Measurements from ENCODE around the gene ARMC7.

Gene ARMC7

GRCh38 chr17:75074532-75074931 is 35.2 kb upstream of the ARMC7 start:
- Histone ChIP-seq H3K36me3 (ENCODE audit: insufficient read depth, low read length) (no peaks in the 10 kb centered on the region), H3K9me3 (ENCODE audit: low read depth, low read length) (no peaks in the 10 kb centered on the region), H3K27ac (no peak overlapping the region), H3K9ac (ENCODE audit: insufficient read length) (no peak overlapping the region), H3K4me3 (no peak overlapping the region)
- no peak for DNase-seq (ENCODE audit: low read depth, low spot score)
- TF ChIP-seq FOXP2 (optimal IDR thresholded peaks at IDR 0.05; ENCODE audit: control extremely low read depth, extremely low read length, insufficient read depth) = no peak
- no peak for TF ChIP-seq EZH2 (IDR thresholded peaks at IDR 0.05)
- TF ChIP-seq POLR2AphosphoS5 (IDR thresholded peaks at IDR 0.05; ENCODE audit: borderline replicate concordance, low read depth, low read length) = no peak

GRCh38 chr17:75075597-75076336 is 34.0 kb upstream of the ARMC7 start:
- no peak for TF ChIP-seq EZH2 (IDR thresholded peaks at IDR 0.05)
- TF ChIP-seq POLR2AphosphoS5 (IDR thresholded peaks at IDR 0.05; ENCODE audit: borderline replicate concordance, low read depth, low read length) = no peak
- no peak for TF ChIP-seq FOXP2 (optimal IDR thresholded peaks at IDR 0.05; ENCODE audit: control extremely low read depth, extremely low read length, insufficient read depth)
- H3K9me3 ChIP-seq (ENCODE audit: low read depth, low read length) = no peaks in the 10 kb centered on the region
- no peaks in the 10 kb centered on the region for H3K36me3 ChIP-seq (ENCODE audit: insufficient read depth, low read length)
- H3K27ac ChIP-seq = no peak overlapping the region
- no peak overlapping the region for H3K9ac ChIP-seq (ENCODE audit: insufficient read length)
- no peak for DNase-seq (ENCODE audit: low read depth, low spot score)
- no peak overlapping the region for H3K4me3 ChIP-seq

- H3K36me3 ChIP-seq (ENCODE audit: insufficient read depth, low read length) = no peaks in the 10 kb centered on the region
- no peak overlapping the region for H3K27ac ChIP-seq
- no peaks in the 10 kb centered on the region for H3K9me3 ChIP-seq (ENCODE audit: low read depth, low read length)
- H3K9ac ChIP-seq (ENCODE audit: insufficient read length) = no peak overlapping the region
- H3K4me3 ChIP-seq = no peak overlapping the region
- no peak for TF ChIP-seq EZH2 (IDR thresholded peaks at IDR 0.05)
- no peak for TF ChIP-seq POLR2AphosphoS5 (IDR thresholded peaks at IDR 0.05; ENCODE audit: borderline replicate concordance, low read depth, low read length)
- no peak for TF ChIP-seq FOXP2 (optimal IDR thresholded peaks at IDR 0.05; ENCODE audit: control extremely low read depth, extremely low read length, insufficient read depth)
- no peak for DNase-seq (ENCODE audit: low read depth, low spot score)
Observed at GRCh38 chr17:75077072-75077495, 32.7 kb upstream of the ARMC7 start.

- DNase-seq (ENCODE audit: low read depth, low spot score) = no peak
- Histone ChIP-seq H3K9ac (ENCODE audit: insufficient read length) (peak overlapping the region; percentile 23), H3K9me3 (ENCODE audit: low read depth, low read length) (no peaks in the 10 kb centered on the region), H3K4me3 (no peak overlapping the region), H3K36me3 (ENCODE audit: insufficient read depth, low read length) (no peaks in the 10 kb centered on the region), H3K27ac (no peak overlapping the region)
- TF ChIP-seq EZH2 (IDR thresholded peaks at IDR 0.05) (no peak), FOXP2 (optimal IDR thresholded peaks at IDR 0.05; ENCODE audit: control extremely low read depth, extremely low read length, insufficient read depth) (no peak), POLR2AphosphoS5 (IDR thresholded peaks at IDR 0.05; ENCODE audit: borderline replicate concordance, low read depth, low read length) (no peak)
Observed at GRCh38 chr17:75077496-75078283, 32.1 kb upstream of the ARMC7 start.

- H3K9ac ChIP-seq (ENCODE audit: insufficient read length) = peak overlapping the region; percentile 23
- H3K4me3 ChIP-seq = no peak overlapping the region
- no peak for TF ChIP-seq POLR2AphosphoS5 (IDR thresholded peaks at IDR 0.05; ENCODE audit: borderline replicate concordance, low read depth, low read length)
- no peak for TF ChIP-seq EZH2 (IDR thresholded peaks at IDR 0.05)
- TF ChIP-seq FOXP2 (optimal IDR thresholded peaks at IDR 0.05; ENCODE audit: control extremely low read depth, extremely low read length, insufficient read depth) = no peak
- H3K36me3 ChIP-seq (ENCODE audit: insufficient read depth, low read length) = no peaks in the 10 kb centered on the region
- H3K9me3 ChIP-seq (ENCODE audit: low read depth, low read length) = no peaks in the 10 kb centered on the region
- DNase-seq (ENCODE audit: low read depth, low spot score) = no peak
- H3K27ac ChIP-seq = no peak overlapping the region
Observed at GRCh38 chr17:75078284-75079022, 31.3 kb upstream of the ARMC7 start.

- Histone ChIP-seq H3K9me3 (ENCODE audit: low read depth, low read length) (no peaks in the 10 kb centered on the region), H3K4me3 (no peak overlapping the region), H3K36me3 (ENCODE audit: insufficient read depth, low read length) (no peaks in the 10 kb centered on the region), H3K27ac (no peak overlapping the region), H3K9ac (ENCODE audit: insufficient read length) (no peak overlapping the region)
- no peak for DNase-seq (ENCODE audit: low read depth, low spot score)
- no peak for TF ChIP-seq EZH2 (IDR thresholded peaks at IDR 0.05)
- no peak for TF ChIP-seq FOXP2 (optimal IDR thresholded peaks at IDR 0.05; ENCODE audit: control extremely low read depth, extremely low read length, insufficient read depth)
- TF ChIP-seq POLR2AphosphoS5 (IDR thresholded peaks at IDR 0.05; ENCODE audit: borderline replicate concordance, low read depth, low read length) = no peak
Observed at GRCh38 chr17:75079023-75079373, 30.8 kb upstream of the ARMC7 start.

- no peak overlapping the region for H3K9ac ChIP-seq (ENCODE audit: insufficient read length)
- H3K36me3 ChIP-seq (ENCODE audit: insufficient read depth, low read length) = no peaks in the 10 kb centered on the region
Observed at GRCh38 chr17:75081611-75082540, 27.9 kb upstream of the ARMC7 start.

More at GRCh38 chr17:75081611-75082540, 27.9 kb upstream of the ARMC7 start:
- H3K4me3 ChIP-seq = no peak overlapping the region
- TF ChIP-seq EZH2 (IDR thresholded peaks at IDR 0.05) (no peak), POLR2AphosphoS5 (IDR thresholded peaks at IDR 0.05; ENCODE audit: borderline replicate concordance, low read depth, low read length) (no peak), FOXP2 (optimal IDR thresholded peaks at IDR 0.05; ENCODE audit: control extremely low read depth, extremely low read length, insufficient read depth) (no peak)
- no peaks in the 10 kb centered on the region for H3K9me3 ChIP-seq (ENCODE audit: low read depth, low read length)
- DNase-seq (ENCODE audit: low read depth, low spot score) = no peak
- H3K27ac ChIP-seq = no peak overlapping the region

Measured in SK-N-MC (cell line).